Activated T-cell treated with anti-CD3 and anti-CD28 coated beads, Interleukin-2, amount 50 U/mL, for 48 hours (primary cell): Measurements from ENCODE around the gene OPCML.

ENCODE experiments used
- DNase-seq, 2 experiments: peaks; one replicate each; pipeline ENCODE4 v3.0.0-alpha.2; 2020

OPCML gene

GRCh38 chr11:133012803-133013202 is 519.5 kb downstream of the OPCML start:
- DNase-seq, result no peak

DNA sequence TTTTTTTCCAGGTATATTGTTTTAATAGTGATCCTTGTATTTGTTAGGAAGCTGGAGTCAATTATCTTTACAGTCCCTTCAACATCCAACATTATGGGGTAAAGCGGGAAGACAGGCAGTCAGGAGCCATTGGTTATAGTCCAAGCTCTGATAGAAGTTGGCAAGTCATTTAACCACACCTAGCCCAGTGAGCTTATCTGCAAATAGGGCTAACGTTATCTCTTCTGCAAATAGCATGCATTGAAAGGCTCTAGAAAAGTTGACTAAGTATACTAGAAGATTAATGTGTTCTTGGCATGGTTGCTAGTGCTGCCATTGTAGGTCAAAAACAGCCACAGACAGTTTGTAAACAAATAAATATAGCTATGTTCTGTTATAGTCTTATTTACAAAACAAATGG is 520.7 kb downstream of the OPCML start:
- no peak for DNase-seq

DNA sequence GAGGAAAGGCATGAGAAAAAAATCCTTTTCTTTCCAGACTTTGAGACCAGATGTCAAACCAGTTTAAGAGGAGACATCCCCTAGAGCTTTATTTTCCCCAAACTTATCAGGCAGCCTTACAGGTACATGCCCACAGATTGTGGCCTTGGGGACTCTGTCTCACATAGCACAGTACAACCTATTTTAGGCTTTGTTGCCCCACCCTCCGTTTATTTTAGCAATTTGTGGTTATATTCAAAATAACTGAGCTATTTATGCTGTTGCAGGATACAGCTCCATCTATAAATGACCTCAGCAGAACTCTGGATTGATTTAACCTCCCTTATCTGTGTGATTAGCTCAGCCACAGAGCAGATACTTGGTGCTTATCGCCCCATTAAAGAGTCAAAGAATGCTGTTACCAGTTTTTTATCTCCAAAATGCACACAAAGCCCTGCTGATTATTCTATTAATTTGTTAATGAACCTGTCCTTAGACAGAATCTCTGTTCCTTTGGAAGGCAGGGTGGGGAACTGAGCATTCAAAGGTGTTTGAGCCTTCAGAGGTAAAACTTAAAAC is 525.2 kb downstream of the OPCML start:
- no peak for DNase-seq

DNA sequence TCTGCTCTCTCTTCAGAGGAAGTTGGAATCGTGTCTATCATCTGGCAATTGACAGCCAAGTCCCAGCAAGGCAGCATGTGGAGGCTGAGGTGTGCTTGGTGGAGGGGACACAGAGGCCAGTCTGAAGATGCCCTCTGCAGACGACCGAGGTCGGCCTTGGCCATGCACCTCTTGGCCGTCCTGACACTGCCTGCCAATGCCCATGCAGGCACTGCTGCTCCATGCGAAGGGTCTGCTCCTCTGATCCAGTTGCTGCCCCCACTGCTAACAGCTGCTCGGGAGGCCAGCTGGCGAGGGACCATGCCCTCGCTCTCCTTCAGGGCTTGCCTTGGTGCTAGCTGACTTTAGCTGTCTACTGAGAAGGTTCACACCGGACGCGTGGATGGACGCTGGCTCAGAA is 527.9 kb downstream of the OPCML start:
- DNase-seq, result no peak

DNA sequence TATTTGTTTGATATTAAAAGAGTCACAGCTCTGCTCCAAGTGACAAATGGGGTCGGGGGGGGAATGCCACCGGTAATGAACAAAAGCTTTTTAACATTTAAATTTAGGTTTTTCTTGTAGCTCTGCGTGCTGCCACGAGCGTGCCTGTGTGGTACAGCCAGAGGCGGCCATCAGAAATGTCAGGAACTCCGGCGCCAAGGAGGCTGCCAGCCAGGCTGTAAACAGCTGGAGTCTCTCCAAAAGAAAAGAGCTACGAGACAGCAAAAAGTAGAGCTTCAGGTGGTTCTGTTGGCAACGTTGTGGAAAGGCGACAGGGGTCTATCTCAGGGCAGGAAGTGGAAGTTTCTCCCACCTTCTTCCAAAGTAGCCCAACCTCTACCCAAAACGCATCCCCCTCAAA is 532.8 kb downstream of the OPCML start:
- DNase-seq, result no peak

- DNase-seq, result no peak
Measured at GRCh38 chr11:132999031-132999430, 533.3 kb downstream of the OPCML start.

GRCh38 chr11:132997396-132997795 is 534.9 kb downstream of the OPCML start:
- no peak for DNase-seq

DNA sequence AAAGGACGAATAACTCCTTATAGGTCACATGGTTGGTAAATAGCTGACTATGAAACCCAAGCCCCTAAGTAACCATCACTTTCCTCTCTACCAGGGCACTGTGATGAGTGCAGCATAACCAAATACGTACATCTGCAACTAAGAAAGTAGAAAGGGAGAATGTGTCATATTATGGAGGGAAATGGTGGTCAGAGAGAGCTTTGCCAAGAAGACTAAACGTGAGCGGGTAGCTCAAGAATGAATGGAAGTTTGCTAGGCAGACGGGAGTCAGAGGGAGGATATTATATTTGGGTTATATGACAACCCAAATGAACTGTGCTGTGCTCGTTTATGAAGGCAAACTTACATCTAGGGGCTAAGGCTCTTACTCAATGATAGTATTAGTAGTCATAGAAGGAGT is 537.3 kb downstream of the OPCML start:
- DNase-seq, result no peak

- no peak for DNase-seq
Measured at GRCh38 chr11:132993991-132994502, 538.3 kb downstream of the OPCML start.

GRCh38 chr11:132992838-132993631 is 539.3 kb downstream of the OPCML start:
- DNase-seq, result no peak

DNA sequence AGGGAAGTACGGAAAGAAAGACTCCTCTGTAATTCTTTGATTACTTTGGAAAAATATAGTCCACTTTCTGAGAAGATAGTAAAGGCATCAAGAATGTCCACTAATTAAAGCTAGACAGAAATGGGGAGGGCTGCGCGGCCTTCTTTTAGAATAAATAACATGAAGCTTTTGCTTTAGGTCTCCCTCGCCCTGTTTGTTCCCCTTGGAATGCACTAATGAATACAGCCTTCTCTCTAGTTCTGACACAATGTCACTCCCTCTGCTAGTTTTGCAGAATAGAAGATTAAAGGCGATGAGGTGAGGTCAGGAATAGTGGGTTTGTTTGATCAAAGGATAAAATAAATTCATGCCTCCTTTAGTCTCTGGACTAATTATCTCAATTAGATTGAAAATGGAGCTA is 543.9 kb downstream of the OPCML start:
- no peak for DNase-seq

DNA sequence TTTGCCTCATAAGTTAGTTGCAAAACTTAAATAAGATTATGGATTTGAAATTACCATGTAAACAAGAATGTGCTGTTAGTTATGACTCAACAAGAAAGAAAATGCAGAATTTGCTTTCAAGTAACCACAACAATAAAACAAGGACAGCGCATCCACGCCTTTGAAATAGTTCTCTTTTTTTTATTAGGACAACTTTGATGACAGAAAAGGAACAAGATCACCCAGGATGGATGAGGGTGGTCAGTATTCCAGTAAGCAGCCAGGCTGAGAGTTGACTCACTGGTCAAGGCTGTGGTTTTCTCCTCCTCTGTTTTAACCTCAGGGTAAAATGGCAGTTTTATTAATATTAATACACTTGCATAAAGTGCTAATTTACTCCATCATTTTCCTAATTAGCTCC is 544.4 kb downstream of the OPCML start:
- DNase-seq, result no peak

DNA sequence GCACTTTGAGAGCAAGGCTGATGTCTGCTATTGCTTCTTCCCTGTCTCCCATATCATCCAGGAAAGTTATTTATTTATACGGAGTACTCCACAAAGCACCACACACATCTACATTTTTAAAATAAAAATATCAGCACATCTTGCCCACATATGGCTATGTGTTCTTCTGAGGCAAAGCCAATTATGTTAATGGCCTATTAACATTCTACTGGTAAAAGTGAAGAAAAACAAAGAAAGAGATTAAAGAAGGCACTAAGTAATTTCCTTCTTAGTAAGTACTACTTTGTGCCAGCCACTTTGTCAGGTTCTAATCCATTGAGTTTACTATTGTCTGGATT is 548.7 kb downstream of the OPCML start:
- no peak for DNase-seq

- DNase-seq, result no peak
Measured at GRCh38 chr11:132982772-132983640, 549.3 kb downstream of the OPCML start.

GRCh38 chr11:132981131-132981956 is 551.0 kb downstream of the OPCML start:
- no peak for DNase-seq

DNA sequence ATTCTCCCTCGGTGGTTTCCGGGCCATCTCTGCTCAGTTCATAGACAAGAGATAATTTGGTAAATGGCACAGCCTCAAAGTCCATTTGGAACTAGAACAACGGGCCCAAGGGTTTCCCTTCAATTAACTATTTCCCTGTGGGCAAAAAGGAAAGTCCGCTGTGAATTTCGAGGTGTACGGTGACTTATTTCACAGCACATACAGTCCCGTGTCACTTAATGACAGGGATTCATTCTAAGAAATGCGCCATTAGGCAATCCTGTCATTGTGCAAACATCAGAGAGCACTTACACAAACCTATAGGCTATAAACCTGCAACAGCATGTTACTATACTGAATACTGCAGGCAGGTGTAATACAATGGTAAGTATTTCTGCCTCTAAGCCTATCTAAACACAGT is 551.6 kb downstream of the OPCML start:
- DNase-seq, result no peak

DNA sequence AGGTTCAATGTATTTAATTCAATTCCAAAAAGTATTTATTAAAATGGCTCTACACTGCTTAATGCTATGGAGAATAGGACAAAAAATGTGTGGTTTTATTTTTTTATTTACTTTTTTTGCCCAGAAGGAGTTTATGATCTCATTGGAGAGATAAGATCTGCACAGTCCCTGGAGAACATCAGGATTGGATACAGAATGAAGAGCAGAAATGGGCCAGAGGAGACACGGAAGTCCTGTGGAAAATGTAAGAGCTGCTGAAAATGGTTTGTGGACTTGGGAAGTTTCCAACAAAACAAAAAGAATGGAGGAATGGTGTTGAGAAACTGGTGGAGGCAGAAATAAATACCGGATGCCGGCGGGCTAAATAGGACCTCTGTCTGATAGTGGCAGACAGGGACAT is 554.6 kb downstream of the OPCML start:
- DNase-seq, result no peak

DNA sequence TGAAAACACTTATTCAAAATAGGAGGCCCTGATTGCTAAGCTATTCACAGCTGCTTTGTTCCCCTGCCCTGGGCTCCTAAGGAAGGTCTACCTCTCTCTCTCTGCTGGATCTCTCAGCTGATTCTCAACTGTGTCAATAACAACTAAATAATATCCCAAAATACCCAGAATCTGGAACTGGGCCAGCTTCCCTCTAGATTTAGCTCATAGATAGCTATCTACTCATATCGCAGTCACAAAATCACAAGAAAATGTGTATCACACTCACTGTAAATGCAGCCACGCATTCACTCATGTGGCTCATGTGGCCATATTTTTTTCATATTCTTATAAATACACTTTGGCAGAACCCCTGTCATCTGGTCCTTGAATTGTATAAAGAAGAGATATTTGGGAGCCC is 555.1 kb downstream of the OPCML start:
- DNase-seq, result no peak

- no peak for DNase-seq
Measured at GRCh38 chr11:132976115-132976514, 556.2 kb downstream of the OPCML start.

- no peak for DNase-seq
Measured at GRCh38 chr11:132973686-132974085, 558.6 kb downstream of the OPCML start.

GRCh38 chr11:132972565-132972964 is 559.7 kb downstream of the OPCML start:
- DNase-seq, result no peak

GRCh38 chr11:132971351-132971750 is 561.0 kb downstream of the OPCML start:
- no peak for DNase-seq

- no peak for DNase-seq
Measured at GRCh38 chr11:132969892-132970291, 562.4 kb downstream of the OPCML start.
